ENCODE measurements around the gene NUDT14. TPM values are rescaled to one million over a fixed set of nuclear protein-coding genes. Genes with fewer than 3 reads are reported as not detected.
A peak's percentile ranks its signal among the peaks of the same experiment; 100 is the strongest.

Gene NUDT14
- total RNA-seq, 4 donors from 2014 or later, result 11.0 to 22.3 (median 13.2) TPM; not detected in 1

- intact Hi-C loops (cut with DNase I; ENCODE audit: low total_unique reads), result no loop called here
- H3K36me3 ChIP-seq, result no peaks in the 10 kb centered on the region
- H3K27me3 ChIP-seq, result peaks cover 0 to 25% of the 10 kb centered on the region in 2 donors
- H3K4me1 ChIP-seq, result no peaks in the 10 kb centered on the region
- no peaks in the 10 kb centered on the region for H3K9me3 ChIP-seq
- TF ChIP-seq POLR2A (IDR thresholded peaks at IDR 0.05) (no peak), CTCF (IDR thresholded peaks at IDR 0.05) (no peak)
- H3K4me3 ChIP-seq, result no peak overlapping the region
- H3K27ac ChIP-seq, result peak overlapping the region; percentile 39 to 60
- no peak for DNase-seq
Observed at GRCh38 chr14:105195522-105196264, 14.6 kb upstream of the NUDT14 start.

- Histone ChIP-seq H3K4me1 (no peaks in the 10 kb centered on the region), H3K9me3 (no peaks in the 10 kb centered on the region), H3K27ac (peak overlapping the region in 1 of 2 donors; percentile 18), H3K27me3 (peaks cover 0 to 24% of the 10 kb centered on the region in 2 donors), H3K36me3 (no peaks in the 10 kb centered on the region), H3K4me3 (no peak overlapping the region)
- TF ChIP-seq CTCF (IDR thresholded peaks at IDR 0.05), result no peak
- no peak for TF ChIP-seq POLR2A (IDR thresholded peaks at IDR 0.05)
- DNase-seq, result no peak
- intact Hi-C loops (cut with DNase I; ENCODE audit: low total_unique reads), result no loop called here
Observed at GRCh38 chr14:105195051-105195450, 13.9 kb upstream of the NUDT14 start.

GRCh38 chr14:105193916-105194782 lies 13.0 kb upstream of the NUDT14 start:
- Histone ChIP-seq H3K36me3 (no peaks in the 10 kb centered on the region), H3K9me3 (no peaks in the 10 kb centered on the region), H3K27me3 (peaks cover 0 to 15% of the 10 kb centered on the region in 2 donors), H3K4me1 (no peaks in the 10 kb centered on the region), H3K4me3 (no peak overlapping the region), H3K27ac (peak overlapping the region; percentile 51 to 54)
- no peak for DNase-seq
- intact Hi-C loops (cut with DNase I; ENCODE audit: low total_unique reads), result no loop called here
- TF ChIP-seq POLR2A (IDR thresholded peaks at IDR 0.05) (no peak), CTCF (IDR thresholded peaks at IDR 0.05) (no peak)

- Histone ChIP-seq H3K4me1 (no peaks in the 10 kb centered on the region), H3K36me3 (no peaks in the 10 kb centered on the region), H3K27me3 (peaks cover 0 to 14% of the 10 kb centered on the region in 2 donors), H3K27ac (peak overlapping the region; percentile 51 to 54), H3K9me3 (no peaks in the 10 kb centered on the region), H3K4me3 (no peak overlapping the region)
- DNase-seq, result no peak
- TF ChIP-seq CTCF (IDR thresholded peaks at IDR 0.05) (no peak), POLR2A (IDR thresholded peaks at IDR 0.05) (no peak)
- intact Hi-C loops (cut with DNase I; ENCODE audit: low total_unique reads), result no loop called here
Observed at GRCh38 chr14:105192866-105193731, 12.0 kb upstream of the NUDT14 start.
